Measurements from ENCODE around the gene RTL5.
A peak's percentile ranks its signal among the peaks of the same experiment; 100 is the strongest.

RTL5 gene

GRCh38 chrX:72094894-72095293, 36.8 kb downstream of the RTL5 start:
- TF ChIP-seq CTCF (IDR thresholded peaks at IDR 0.05; ENCODE audit: insufficient read depth, low read depth, low read length, missing control alignments) = no peak
- H3K4me3 ChIP-seq (ENCODE audit: low read depth, low read length) = no peak overlapping the region
- DNase-seq (ENCODE audit: low read depth) = peak; percentile 75

GRCh38 chrX:72089254-72089653, 42.5 kb downstream of the RTL5 start:
- H3K4me3 ChIP-seq (ENCODE audit: low read depth, low read length) = no peak overlapping the region
- no peak for TF ChIP-seq CTCF (IDR thresholded peaks at IDR 0.05; ENCODE audit: insufficient read depth, low read depth, low read length, missing control alignments)
- DNase-seq (ENCODE audit: low read depth) = no peak

GRCh38 chrX:72088761-72089160, 43.0 kb downstream of the RTL5 start:
- TF ChIP-seq CTCF (IDR thresholded peaks at IDR 0.05; ENCODE audit: insufficient read depth, low read depth, low read length, missing control alignments) = no peak
- DNase-seq (ENCODE audit: low read depth) = no peak
- H3K4me3 ChIP-seq (ENCODE audit: low read depth, low read length) = no peak overlapping the region

GRCh38 chrX:72086995-72087394, 44.7 kb downstream of the RTL5 start:
- no peak for DNase-seq (ENCODE audit: low read depth)

GRCh38 chrX:72084114-72084513, 47.6 kb downstream of the RTL5 start:
- no peak for TF ChIP-seq CTCF (IDR thresholded peaks at IDR 0.05; ENCODE audit: insufficient read depth, low read depth, low read length, missing control alignments)
- DNase-seq (ENCODE audit: low read depth) = no peak
- no peak overlapping the region for H3K4me3 ChIP-seq (ENCODE audit: low read depth, low read length)

More at GRCh38 chrX:72086995-72087394, 44.7 kb downstream of the RTL5 start:
- no peak overlapping the region for H3K4me3 ChIP-seq (ENCODE audit: low read depth, low read length)
- TF ChIP-seq CTCF (IDR thresholded peaks at IDR 0.05; ENCODE audit: insufficient read depth, low read depth, low read length, missing control alignments) = no peak

- no peak for TF ChIP-seq CTCF (IDR thresholded peaks at IDR 0.05; ENCODE audit: insufficient read depth, low read depth, low read length, missing control alignments)
- no peak overlapping the region for H3K4me3 ChIP-seq (ENCODE audit: low read depth, low read length)
- DNase-seq (ENCODE audit: low read depth) = no peak
These were observed 48.4 kb downstream of the RTL5 start for GRCh38 chrX:72083291-72083690.

- TF ChIP-seq CTCF (IDR thresholded peaks at IDR 0.05; ENCODE audit: insufficient read depth, low read depth, low read length, missing control alignments) = no peak
- H3K4me3 ChIP-seq (ENCODE audit: low read depth, low read length) = no peak overlapping the region
- no peak for DNase-seq (ENCODE audit: low read depth)
These were observed 50.0 kb downstream of the RTL5 start for GRCh38 chrX:72081605-72082320.

Measured in GM12865 (cell line).